IPS DF 6.9 (cell line): ENCODE measurements around the gene ISLR.

Experiments
- DNase-seq: peaks from one replicate; pipeline ENCODE4 v3.0.0-alpha.2; 2013; ENCODE audit warnings: low read depth, low spot score
- H3K27ac ChIP-seq: one replicate; pipeline ENCODE4 v1.5.1; 2013; ENCODE audit warnings: low read length, control low read depth
- H3K27me3 ChIP-seq: 2 replicates; pipeline ENCODE4 v1.6.1; 2013; ENCODE audit warnings: mild to moderate bottlenecking, low read length; ENCODE audit not compliant: control insufficient read depth, insufficient read depth
- H3K36me3 ChIP-seq: 2 replicates; pipeline ENCODE4 v1.6.1; 2013; ENCODE audit warnings: low read length; ENCODE audit not compliant: control insufficient read depth, insufficient read depth
- H3K4me1 ChIP-seq: 2 replicates; pipeline ENCODE4 v1.6.1; 2013; ENCODE audit warnings: low read length; ENCODE audit not compliant: control insufficient read depth, insufficient read depth
- H3K4me3 ChIP-seq: 2 replicates; pipeline ENCODE4 v1.5.1; 2013; ENCODE audit warnings: mild to moderate bottlenecking, low read length
- H3K9me3 ChIP-seq: 2 replicates; pipeline ENCODE4 v1.6.1; 2013; ENCODE audit warnings: low read length, inconsistent platforms; ENCODE audit not compliant: control insufficient read depth, insufficient read depth
- WGBS: extraction: QIAGEN DNeasy Blood & Tissue Kit; methylation state at CpG from one replicate; pipeline ENCODE4 v1.1.7; 2013; ENCODE audit warnings: mixed read lengths, missing lambda C conversion rate; ENCODE audit not compliant: insufficient read length, insufficient coverage; 5-methylcytosine and 5-hydroxymethylcytosine counted together

ISLR gene

GRCh38 chr15:74215958-74216357 lies 42.4 kb downstream of the ISLR start:
- Histone ChIP-seq H3K36me3 (no peaks in the 10 kb centered on the region), H3K4me3 (no peak overlapping the region), H3K4me1 (peaks cover 16% of the 10 kb centered on the region), H3K9me3 (no peaks in the 10 kb centered on the region), H3K27ac (no peak overlapping the region), H3K27me3 (peaks cover 15% of the 10 kb centered on the region; the same call in 1 of the 2 replicates)
- DNase-seq = no peak
- no CpG with 5 or more reads among the region's 8 CpGs for WGBS

GRCh38 chr15:74216949-74217348 lies 43.4 kb downstream of the ISLR start:
- peaks cover 23% of the 10 kb centered on the region for H3K4me1 ChIP-seq
- H3K9me3 ChIP-seq = no peaks in the 10 kb centered on the region
- H3K4me3 ChIP-seq = no peak overlapping the region
- H3K27ac ChIP-seq = no peak overlapping the region
- no peaks in the 10 kb centered on the region for H3K36me3 ChIP-seq
- H3K27me3 ChIP-seq = peaks cover 24% of the 10 kb centered on the region
- no peak for DNase-seq
- no CpG with 5 or more reads among the region's 3 CpGs for WGBS

- Histone ChIP-seq H3K9me3 (no peaks in the 10 kb centered on the region), H3K27me3 (peaks cover 33% of the 10 kb centered on the region), H3K4me1 (peaks cover 26% of the 10 kb centered on the region), H3K27ac (no peak overlapping the region), H3K4me3 (no peak overlapping the region), H3K36me3 (no peaks in the 10 kb centered on the region)
- DNase-seq = no peak
- no CpG with 5 or more reads among the region's 16 CpGs for WGBS
These were observed 44.7 kb downstream of the ISLR start for GRCh38 chr15:74217907-74218885.

GRCh38 chr15:74220475-74221248 lies 47.2 kb downstream of the ISLR start:
- H3K9me3 ChIP-seq = no peaks in the 10 kb centered on the region
- no peaks in the 10 kb centered on the region for H3K36me3 ChIP-seq
- H3K27me3 ChIP-seq = peaks cover 48% of the 10 kb centered on the region
- no peak overlapping the region for H3K27ac ChIP-seq
- DNase-seq = no peak
- H3K4me3 ChIP-seq = no peak overlapping the region
- no CpG with 5 or more reads among the region's 11 CpGs for WGBS
- peaks cover 24% of the 10 kb centered on the region for H3K4me1 ChIP-seq

- Histone ChIP-seq H3K27ac (no peak overlapping the region), H3K9me3 (no peaks in the 10 kb centered on the region), H3K4me3 (no peak overlapping the region), H3K36me3 (no peaks in the 10 kb centered on the region), H3K27me3 (peaks cover 54% of the 10 kb centered on the region), H3K4me1 (peaks cover 20% of the 10 kb centered on the region)
- no peak for DNase-seq
- no CpG with 5 or more reads among the region's 12 CpGs for WGBS
These were observed 48.1 kb downstream of the ISLR start for GRCh38 chr15:74221399-74222239.

GRCh38 chr15:74222240-74223119 lies 49.0 kb downstream of the ISLR start:
- no CpG with 5 or more reads among the region's 25 CpGs for WGBS
- Histone ChIP-seq H3K9me3 (no peaks in the 10 kb centered on the region), H3K27me3 (peaks cover 57% of the 10 kb centered on the region), H3K27ac (no peak overlapping the region), H3K36me3 (no peaks in the 10 kb centered on the region), H3K4me3 (no peak overlapping the region), H3K4me1 (peaks cover 20% of the 10 kb centered on the region)
- DNase-seq = no peak

GRCh38 chr15:74225928-74226327 lies 52.4 kb downstream of the ISLR start:
- H3K9me3 ChIP-seq = no peaks in the 10 kb centered on the region
- no peak overlapping the region for H3K27ac ChIP-seq
- DNase-seq = no peak
- peaks cover 18% of the 10 kb centered on the region for H3K4me1 ChIP-seq
- peaks cover 43% of the 10 kb centered on the region for H3K27me3 ChIP-seq
- no CpG with 5 or more reads among the region's 5 CpGs for WGBS
- no peaks in the 10 kb centered on the region for H3K36me3 ChIP-seq
- H3K4me3 ChIP-seq = no peak overlapping the region
